Daoy (cell line): Measurements from ENCODE around the gene WLS. TPM values are rescaled to one million over a fixed set of nuclear protein-coding genes. Genes with fewer than 3 reads are reported as not detected.
A peak's percentile ranks its signal among the peaks of the same experiment; 100 is the strongest.

Experiments
- DNase-seq: peaks from one replicate; pipeline ENCODE4 v3.0.0-alpha.2; 2015; ENCODE audit warnings: low read depth
- total RNA-seq: library from RNA; depleted of rRNA; stranded (reverse); fragments of >200 nt; shearing (Covaris generic); gene quantifications from 2 replicates; pipeline ENCODE4 v1.2.3, GENCODE V29; 2014

WLS gene
- total RNA-seq, 1 experiment from 2014 or later = 51.8 TPM

- DNase-seq = no peak
Observed at GRCh38 chr1:68228851-68229250, 3.5 kb downstream of the WLS start.

GRCh38 chr1:68227598-68227997 is 4.7 kb downstream of the WLS start:
- no peak for DNase-seq

GRCh38 chr1:68225781-68226180 is 6.5 kb downstream of the WLS start:
- no peak for DNase-seq

- DNase-seq = no peak
Observed at GRCh38 chr1:68223687-68224086, 8.6 kb downstream of the WLS start.

- peak; percentile 14 for DNase-seq
Observed at GRCh38 chr1:68221980-68222373, 10.3 kb downstream of the WLS start.

GRCh38 chr1:68221001-68221979 is 11.0 kb downstream of the WLS start:
- DNase-seq = no peak

- no peak for DNase-seq
Observed at GRCh38 chr1:68220420-68220819, 11.9 kb downstream of the WLS start.

GRCh38 chr1:68218490-68218889 is 13.8 kb downstream of the WLS start:
- peak; percentile 29 for DNase-seq

GRCh38 chr1:68217618-68218017 is 14.7 kb downstream of the WLS start:
- no peak for DNase-seq

GRCh38 chr1:68217060-68217554 is 15.2 kb downstream of the WLS start:
- DNase-seq = no peak

- DNase-seq = no peak
Observed at GRCh38 chr1:68216089-68216772, 16.1 kb downstream of the WLS start.

- peak; percentile 25 for DNase-seq
Observed at GRCh38 chr1:68213843-68214242, 18.5 kb downstream of the WLS start.

GRCh38 chr1:68211761-68212380 is 20.5 kb downstream of the WLS start:
- no peak for DNase-seq

- no peak for DNase-seq
Observed at GRCh38 chr1:68210829-68211228, 21.5 kb downstream of the WLS start.

GRCh38 chr1:68210027-68210426 is 22.3 kb downstream of the WLS start:
- no peak for DNase-seq

GRCh38 chr1:68206848-68207689 is 25.3 kb downstream of the WLS start:
- DNase-seq = no peak

- no peak for DNase-seq
Observed at GRCh38 chr1:68205794-68206358, 26.4 kb downstream of the WLS start.

GRCh38 chr1:68204977-68205630 is 27.2 kb downstream of the WLS start:
- no peak for DNase-seq

- DNase-seq = peak; percentile 28
Observed at GRCh38 chr1:68202239-68202832, 30.0 kb downstream of the WLS start.
